ENCODE results near the gene CRHR1.

- TF ChIP-seq POLR2A (IDR thresholded peaks at IDR 0.05) (no peak), CTCF (IDR thresholded peaks at IDR 0.05) (no peak), POLR2AphosphoS5 (IDR thresholded peaks at IDR 0.05) (no peak), EP300 (IDR thresholded peaks at IDR 0.05) (no peak)
These were observed 40.3 kb upstream of the CRHR1 start for GRCh38 chr17:45743626-45744326.
